Naive thymus-derived CD8-positive, alpha-beta T cell (primary cell): ENCODE measurements around the gene PPP3CA. TPM values are rescaled to one million over a fixed set of nuclear protein-coding genes. Genes with fewer than 3 reads are reported as not detected.

ENCODE experiments used
- ATAC-seq, 2 donors: fragments of 150-1000 bp; cut with Tn5 transposase in 1 of 2; sonication (Bioruptor Pico), chemical (Tn5 transposase) in 1 of 2; 1 replicate in 1 of 2; 2 replicates in 1 of 2; pipeline ENCODE4 v1.10.0; 2021; ENCODE audit warnings: mild to moderate bottlenecking in 2 of 2, moderate library complexity in 2 of 2
- POLR2A ChIA-PET: fragments of 350-600 bp; sonication (Branson Sonifier 250); formaldehyde crosslinking; loops from one replicate; lab custom pipeline; 2021; ENCODE audit warnings: antibody characterized with exemption; lab: Charles Lee
- DNase-seq, 10 donors: peaks; one replicate each; pipeline versions ENCODE4 v3.0.0 to v3.0.0-alpha.2; 2020 to 2022
- H3K27ac Mint-ChIP-seq, 10 donors: one replicate each; pipeline ENCODE4 v1.8.0; 2020 to 2022; ENCODE audit warnings: mild to moderate bottlenecking in 10 of 10, mixed read lengths in 10 of 10, moderate library complexity in 4 of 10, inconsistent platforms in 1 of 10
- H3K27me3 Mint-ChIP-seq, 5 donors: one replicate each; pipeline ENCODE4 v1.8.0; 2021 to 2022; ENCODE audit warnings: mixed read lengths in 5 of 5
- H3K36me3 Mint-ChIP-seq, 3 donors: one replicate each; pipeline ENCODE4 v1.8.0; 2020 to 2022; ENCODE audit warnings: mixed read lengths in 3 of 3, mild to moderate bottlenecking in 2 of 3, inconsistent platforms in 1 of 3
- H3K4me1 Mint-ChIP-seq, 4 donors: one replicate each; pipeline ENCODE4 v1.8.0; 2021 to 2022; ENCODE audit warnings: mixed read lengths in 4 of 4
- H3K4me3 Mint-ChIP-seq, 10 donors: one replicate each; pipeline ENCODE4 v1.8.0; 2020 to 2022; ENCODE audit warnings: mild to moderate bottlenecking in 10 of 10, mixed read lengths in 10 of 10, moderate library complexity in 6 of 10, inconsistent platforms in 1 of 10
- H3K9me3 Mint-ChIP-seq, 9 donors: one replicate each; pipeline ENCODE4 v1.8.0; 2020 to 2022; ENCODE audit warnings: mixed read lengths in 9 of 9, mild to moderate bottlenecking in 3 of 9, inconsistent platforms in 1 of 9, moderate library complexity in 1 of 9
- polyA plus RNA-seq, 3 donors: library from polyadenylated mRNA; unstranded; fragments of 300-500 nt; fragmentation: Illumina TruSeq; gene quantifications; one replicate each; pipeline ENCODE4 v1.2.3, GENCODE V29; 2021
- total RNA-seq, 8 experiments: library from RNA in 2 of 8; stranded (reverse) in 2 of 8; gene quantifications; one replicate each; pipeline ENCODE4 v1.2.3 and lab custom pipeline; 2021 to 2026

The PPP3CA gene
- total and polyA plus RNA-seq, 5 experiments from 2014 or later: 2.8 to 23.7 (median 7.4) TPM

- H3K36me3 Mint-ChIP-seq: no peaks in the 10 kb centered on the region
Measured at GRCh38 chr4:101295691-101296090, 51.6 kb downstream of the PPP3CA start.

DNA sequence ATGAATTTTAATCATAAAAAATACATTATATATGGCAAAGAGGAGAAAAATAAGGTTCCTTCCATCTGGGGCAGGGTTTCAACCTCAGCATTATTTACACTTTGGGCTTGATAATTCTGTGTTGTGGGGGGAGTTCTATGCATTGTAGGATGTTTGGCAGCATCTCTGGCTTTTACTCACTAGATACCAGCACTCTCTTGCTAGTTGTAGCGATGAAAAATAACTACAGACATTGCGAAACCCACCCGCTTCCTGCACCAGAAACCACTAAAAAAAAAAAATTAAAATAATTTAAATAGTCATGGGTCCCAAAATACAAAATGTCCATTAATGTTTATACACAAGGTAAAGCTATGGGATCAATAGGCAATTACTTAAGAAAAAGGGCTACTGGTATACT is 52.7 kb downstream of the PPP3CA start:
- Mint-ChIP-seq H3K9me3 (no peaks in the 10 kb centered on the region), H3K4me1 (peaks cover 10 to 48% (median 29%) of the 10 kb centered on the region in 4 donors), H3K4me3 (no peak overlapping the region), H3K36me3 (no peaks in the 10 kb centered on the region), H3K27ac (no peak overlapping the region), H3K27me3 (no peaks in the 10 kb centered on the region)
- POLR2A ChIA-PET: interaction anchor here (0.7 kb wide), 1 partner anchor 74 kb away, joined by 9 read pairs; no protein-coding TSS in a partner anchor
- DNase-seq (no peak), ATAC-seq (no peak)

More at GRCh38 chr4:101295691-101296090, 51.6 kb downstream of the PPP3CA start:
- no peak overlapping the region for H3K4me3 Mint-ChIP-seq
- ATAC-seq (no peak), DNase-seq (no peak)
- POLR2A ChIA-PET: interaction anchor here (0.7 kb wide), 1 partner anchor 11 kb away, joined by 6 read pairs; no protein-coding TSS in a partner anchor
- H3K9me3 Mint-ChIP-seq: no peaks in the 10 kb centered on the region
- no peak overlapping the region for H3K27ac Mint-ChIP-seq
- peaks cover 8 to 44% (median 19%) of the 10 kb centered on the region in 4 donors for H3K4me1 Mint-ChIP-seq
- H3K27me3 Mint-ChIP-seq: no peaks in the 10 kb centered on the region

DNA sequence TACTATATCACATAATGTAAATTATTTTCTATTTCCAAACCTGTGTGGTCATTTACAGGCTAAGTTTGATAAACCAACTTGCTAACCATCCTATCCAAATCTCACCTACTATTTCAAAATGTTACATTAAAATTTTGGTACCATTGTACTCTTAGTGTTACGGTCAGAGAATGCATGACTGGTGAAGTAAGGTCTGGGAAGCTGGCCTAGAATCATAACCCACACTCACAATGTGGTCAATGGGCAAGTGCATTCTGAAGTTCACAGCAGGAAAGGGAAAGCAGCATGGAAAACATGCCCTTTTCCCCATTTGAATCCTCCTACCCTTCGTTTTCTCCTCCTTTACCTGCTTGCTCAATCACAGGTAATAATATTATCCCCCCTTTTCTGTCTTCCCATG is 54.4 kb downstream of the PPP3CA start:
- Mint-ChIP-seq H3K27me3 (no peaks in the 10 kb centered on the region), H3K9me3 (no peaks in the 10 kb centered on the region), H3K4me1 (peaks cover 10 to 59% (median 38%) of the 10 kb centered on the region in 4 donors), H3K27ac (no peak overlapping the region), H3K4me3 (no peak overlapping the region), H3K36me3 (no peaks in the 10 kb centered on the region)
- no peak for DNase-seq
- no peak for ATAC-seq
- POLR2A ChIA-PET: no interaction called here

GRCh38 chr4:101292214-101292613 is 55.1 kb downstream of the PPP3CA start:
- H3K4me3 Mint-ChIP-seq: no peak overlapping the region
- ATAC-seq (no peak), DNase-seq (no peak)
- peaks cover 12 to 61% (median 41%) of the 10 kb centered on the region in 4 donors for H3K4me1 Mint-ChIP-seq
- H3K36me3 Mint-ChIP-seq: no peaks in the 10 kb centered on the region
- H3K27me3 Mint-ChIP-seq: no peaks in the 10 kb centered on the region
- POLR2A ChIA-PET: interaction anchor here (0.7 kb wide), 1 partner anchor 150 kb away, joined by 3 read pairs; no protein-coding TSS in a partner anchor
- no peaks in the 10 kb centered on the region for H3K9me3 Mint-ChIP-seq
- peak overlapping the region in 1 of 10 donors; percentile 9 for H3K27ac Mint-ChIP-seq

GRCh38 chr4:101291198-101291597 is 56.1 kb downstream of the PPP3CA start:
- Mint-ChIP-seq H3K9me3 (no peaks in the 10 kb centered on the region), H3K27me3 (no peaks in the 10 kb centered on the region), H3K36me3 (no peaks in the 10 kb centered on the region), H3K27ac (peak overlapping the region in 1 of 10 donors; percentile 24), H3K4me1 (peaks cover 12 to 61% (median 41%) of the 10 kb centered on the region in 4 donors), H3K4me3 (no peak overlapping the region)
- no peak for DNase-seq
- POLR2A ChIA-PET: no interaction called here
- no peak for ATAC-seq

DNA sequence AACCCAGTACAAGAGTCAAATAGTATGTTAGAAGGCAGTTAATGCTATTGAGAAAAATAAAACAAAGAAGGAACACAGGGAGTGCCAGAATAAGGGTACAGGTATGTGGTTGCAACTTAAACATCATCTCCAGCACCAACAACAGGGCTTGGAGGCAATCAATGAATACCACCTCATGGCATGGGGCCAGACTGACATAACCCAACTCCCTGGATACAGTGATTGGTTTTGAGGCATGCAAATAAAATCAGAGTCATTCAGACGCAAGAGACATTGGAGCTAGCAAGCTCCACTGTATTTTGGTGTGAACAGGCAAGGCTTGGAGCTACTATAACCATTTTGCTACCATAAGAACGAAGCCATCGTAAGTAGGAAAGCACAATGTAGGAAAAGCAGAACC is 56.7 kb downstream of the PPP3CA start:
- H3K9me3 Mint-ChIP-seq: no peaks in the 10 kb centered on the region
- DNase-seq (no peak), ATAC-seq (no peak)
- H3K4me1 Mint-ChIP-seq: peaks cover 12 to 62% (median 41%) of the 10 kb centered on the region in 4 donors
- no peaks in the 10 kb centered on the region for H3K36me3 Mint-ChIP-seq
- H3K27ac Mint-ChIP-seq: no peak overlapping the region
- POLR2A ChIA-PET: no interaction called here
- H3K27me3 Mint-ChIP-seq: no peaks in the 10 kb centered on the region
- H3K4me3 Mint-ChIP-seq: no peak overlapping the region

DNA sequence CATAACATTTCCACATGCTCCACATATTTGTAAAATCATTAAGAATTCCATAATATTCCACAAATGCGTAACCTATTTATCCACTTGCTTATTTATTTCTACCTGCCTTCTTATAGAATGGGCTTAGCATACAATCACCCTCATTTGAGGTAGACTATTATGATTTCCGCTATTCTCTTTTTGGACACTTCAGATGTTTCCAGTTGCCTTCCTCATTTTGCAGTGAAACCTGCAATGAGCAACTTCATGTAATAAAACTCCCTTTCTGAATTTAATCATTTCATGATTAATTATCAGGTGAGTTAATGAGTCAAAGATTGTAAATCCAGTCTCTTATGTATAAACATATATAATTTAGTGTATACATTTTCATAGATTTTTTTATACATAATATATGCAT is 58.0 kb downstream of the PPP3CA start:
- no peaks in the 10 kb centered on the region for H3K36me3 Mint-ChIP-seq
- DNase-seq (no peak), ATAC-seq (no peak)
- POLR2A ChIA-PET: no interaction called here
- H3K4me3 Mint-ChIP-seq: no peak overlapping the region
- peaks cover 14 to 68% (median 44%) of the 10 kb centered on the region in 4 donors for H3K4me1 Mint-ChIP-seq
- H3K9me3 Mint-ChIP-seq: no peaks in the 10 kb centered on the region
- no peaks in the 10 kb centered on the region for H3K27me3 Mint-ChIP-seq
- H3K27ac Mint-ChIP-seq: peak overlapping the region in 2 of 10 donors; percentile 14 to 15

DNA sequence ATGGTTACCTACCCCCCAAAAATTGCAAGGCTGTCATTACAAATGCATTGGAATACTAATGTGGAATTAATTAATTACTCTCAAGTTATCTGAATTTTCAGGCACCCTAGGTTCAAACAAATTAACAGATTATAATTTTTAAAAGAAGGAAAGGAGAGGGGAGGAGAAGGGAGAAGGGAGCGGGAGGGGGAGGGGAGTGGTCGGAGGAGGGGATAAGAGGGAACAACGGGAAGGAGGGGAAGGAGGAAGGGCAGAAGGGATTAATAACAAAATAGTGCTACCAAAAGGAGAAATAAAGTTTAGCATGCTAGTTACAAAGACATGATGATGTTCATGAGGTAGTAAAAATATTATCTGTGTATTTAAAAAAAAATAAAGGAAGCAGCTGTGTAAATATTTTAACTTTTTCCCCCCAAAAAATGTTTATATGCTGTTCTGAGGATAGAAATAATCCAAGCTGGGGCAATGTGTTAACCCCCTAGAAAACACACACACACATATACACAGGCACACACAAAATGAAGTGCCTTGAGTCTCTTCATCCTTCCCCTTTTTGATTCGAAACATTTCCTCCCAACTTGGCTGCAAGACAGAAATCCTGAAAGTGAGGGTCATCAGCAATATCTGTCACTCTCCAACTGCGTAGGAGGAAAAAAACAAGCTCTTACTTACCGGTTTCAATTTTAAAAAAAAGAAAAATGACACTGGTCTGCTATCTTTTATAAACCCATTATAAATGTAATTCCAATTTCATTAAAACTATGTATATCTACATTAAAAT is 58.8 kb downstream of the PPP3CA start:
- peaks cover 14 to 69% (median 46%) of the 10 kb centered on the region in 4 donors for H3K4me1 Mint-ChIP-seq
- no peaks in the 10 kb centered on the region for H3K27me3 Mint-ChIP-seq
- ATAC-seq (no peak), DNase-seq (peak in 1 of 10 donors; percentile 31)
- POLR2A ChIA-PET: no interaction called here
- no peaks in the 10 kb centered on the region for H3K9me3 Mint-ChIP-seq
- peak overlapping the region in 2 of 10 donors; percentile 14 to 15 for H3K27ac Mint-ChIP-seq
- H3K4me3 Mint-ChIP-seq: no peak overlapping the region
- no peaks in the 10 kb centered on the region for H3K36me3 Mint-ChIP-seq

GRCh38 chr4:101287324-101287723 is 60.0 kb downstream of the PPP3CA start:
- Mint-ChIP-seq H3K9me3 (no peaks in the 10 kb centered on the region), H3K27me3 (no peaks in the 10 kb centered on the region), H3K27ac (peak overlapping the region in 3 of 10 donors; percentile 23 to 45 (median 29)), H3K4me1 (peaks cover 10 to 76% (median 49%) of the 10 kb centered on the region in 4 donors), H3K4me3 (no peak overlapping the region), H3K36me3 (no peaks in the 10 kb centered on the region)
- ATAC-seq (peak in 1 of 2 donors; percentile 22), DNase-seq (no peak)
- POLR2A ChIA-PET: interaction anchor here (0.7 kb wide), 1 partner anchor 1713 kb away, joined by 5 read pairs; no protein-coding TSS in a partner anchor

- no peaks in the 10 kb centered on the region for H3K36me3 Mint-ChIP-seq
- no peaks in the 10 kb centered on the region for H3K27me3 Mint-ChIP-seq
- no peak overlapping the region for H3K4me3 Mint-ChIP-seq
- no peak overlapping the region for H3K27ac Mint-ChIP-seq
- peaks cover 9 to 80% (median 52%) of the 10 kb centered on the region in 4 donors for H3K4me1 Mint-ChIP-seq
- ATAC-seq (no peak), DNase-seq (no peak)
- POLR2A ChIA-PET: interaction anchor here (0.7 kb wide), 1 partner anchor 1712 kb away, joined by 5 read pairs; no protein-coding TSS in a partner anchor
- H3K9me3 Mint-ChIP-seq: no peaks in the 10 kb centered on the region
Measured at GRCh38 chr4:101286663-101287062, 60.7 kb downstream of the PPP3CA start.

DNA sequence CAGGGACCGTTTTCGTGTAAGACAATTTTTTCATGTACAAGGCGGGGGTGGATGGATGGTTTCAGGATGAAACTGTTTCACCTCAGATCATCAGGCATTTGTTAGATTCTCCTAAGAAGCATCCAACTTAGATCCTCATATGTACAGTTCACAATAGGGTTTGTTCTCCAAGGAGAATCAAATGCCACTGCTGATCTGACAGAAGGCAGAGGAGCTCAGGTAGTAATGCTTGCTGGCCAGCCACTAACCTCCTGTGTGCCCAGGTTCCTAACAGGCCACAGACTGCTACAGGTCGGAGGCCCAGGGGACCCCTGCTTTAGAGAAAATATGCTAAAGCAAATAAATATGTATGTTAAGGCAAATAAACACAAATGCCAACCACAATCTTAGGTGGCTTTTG is 61.3 kb downstream of the PPP3CA start:
- ATAC-seq (no peak), DNase-seq (no peak)
- POLR2A ChIA-PET: no interaction called here
- Mint-ChIP-seq H3K27ac (peak overlapping the region in 4 of 10 donors; percentile 14 to 50 (median 42)), H3K36me3 (no peaks in the 10 kb centered on the region), H3K4me3 (no peak overlapping the region), H3K27me3 (no peaks in the 10 kb centered on the region), H3K9me3 (no peaks in the 10 kb centered on the region), H3K4me1 (peaks cover 7 to 78% (median 50%) of the 10 kb centered on the region in 4 donors)

- Mint-ChIP-seq H3K4me3 (no peak overlapping the region), H3K36me3 (peaks cover 0 to 3% (median 0%) of the 10 kb centered on the region in 3 donors), H3K27me3 (no peaks in the 10 kb centered on the region), H3K4me1 (peaks cover 12 to 78% (median 47%) of the 10 kb centered on the region in 4 donors), H3K27ac (peak overlapping the region in 5 of 10 donors; percentile 2 to 68 (median 41)), H3K9me3 (no peaks in the 10 kb centered on the region)
- peak in 1 of 2 donors; percentile 66 for ATAC-seq
- peak in 2 of 10 donors; percentile 16 to 39 for DNase-seq
- POLR2A ChIA-PET: no interaction called here
Measured at GRCh38 chr4:101284546-101284945, 62.8 kb downstream of the PPP3CA start.

DNA sequence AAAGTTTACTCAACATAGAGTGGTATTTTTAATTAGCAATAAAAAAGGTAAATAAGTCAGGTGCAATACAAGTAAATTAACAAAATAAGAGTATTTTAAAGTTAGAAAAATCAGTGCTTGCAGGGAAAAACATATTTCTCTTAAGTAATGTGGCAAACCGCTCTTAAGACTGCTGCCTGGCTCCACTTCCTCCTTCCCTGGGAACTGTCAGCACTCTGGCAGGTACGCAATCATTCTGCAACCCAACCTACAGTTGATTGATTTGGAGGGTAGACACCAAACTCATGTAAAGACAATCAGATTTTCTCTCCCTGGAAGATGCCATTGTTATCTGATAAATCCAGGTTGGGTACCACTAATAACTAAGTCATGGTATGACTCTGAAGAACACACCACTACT is 63.9 kb downstream of the PPP3CA start:
- Mint-ChIP-seq H3K27ac (no peak overlapping the region), H3K4me3 (peak overlapping the region in 2 of 10 donors; percentile 10 to 17), H3K4me1 (peaks cover 15 to 80% (median 47%) of the 10 kb centered on the region in 4 donors), H3K9me3 (no peaks in the 10 kb centered on the region), H3K27me3 (no peaks in the 10 kb centered on the region), H3K36me3 (peaks cover 0 to 3% (median 0%) of the 10 kb centered on the region in 3 donors)
- DNase-seq (no peak), ATAC-seq (no peak)
- POLR2A ChIA-PET: no interaction called here
